Psoas muscle (tissue), 8 donors: Measurements from ENCODE around the gene AKAP7. TPM values are rescaled to one million over a fixed set of nuclear protein-coding genes. Genes with fewer than 3 reads are reported as not detected.

Source experiments
- ATAC-seq, 4 donors: fragments of 200-7000 bp; cut with Tn5 transposase; one replicate each; pipeline ENCODE4 v1.9.1; 2020; ENCODE audit warnings: moderate library complexity in 3 of 4, mild to moderate bottlenecking in 2 of 4
- DNase-seq, 2 donors: peaks; one replicate each; pipeline ENCODE4 v3.0.0-alpha.2; 2020
- H3K27ac ChIP-seq: fragments of 200-600 bp; one replicate; pipeline ENCODE4 v1.8.0; 2022
- H3K27me3 ChIP-seq, 3 donors: fragments of 200-600 bp in 1 of 3; one replicate each; pipeline versions ENCODE4 v1.6.1 to v1.8.0; 2013 to 2022; ENCODE audit warnings: low read length in 2 of 3, mild to moderate bottlenecking in 2 of 3, moderate library complexity in 1 of 3; ENCODE audit not compliant: insufficient read depth in 3 of 3
- H3K36me3 ChIP-seq, 2 donors: fragments of 200-600 bp in 1 of 2; one replicate each; pipeline versions ENCODE4 v1.6.1 to v1.8.0; 2013 to 2022; ENCODE audit warnings: low read depth in 1 of 2, mild to moderate bottlenecking in 1 of 2, moderate library complexity in 1 of 2; ENCODE audit not compliant: insufficient read depth in 1 of 2
- H3K4me1 ChIP-seq: fragments of 200-600 bp; one replicate; pipeline ENCODE4 v1.8.0; 2022
- H3K4me3 ChIP-seq: fragments of 200-600 bp; one replicate; pipeline ENCODE4 v1.8.0; 2022; ENCODE audit warnings: mild to moderate bottlenecking
- H3K9me3 ChIP-seq: fragments of 200-600 bp; one replicate; pipeline ENCODE4 v1.8.0; 2022
- WGBS, 3 donors: extraction: QIAGEN DNeasy Blood & Tissue Kit; methylation state at CpG; one replicate each; pipeline versions ENCODE4 v1.1.6 to v1.1.7; 2013; 5-methylcytosine and 5-hydroxymethylcytosine counted together
- intact Hi-C, 2 donors: fragments of 100-400 bp; cut with DNase I; formaldehyde crosslinking; loops; one replicate each; pipeline versions ENCODE4 v1.11.0 to v1.14.2; 2022
- polyA plus RNA-seq, 3 donors: library from polyadenylated mRNA; stranded (reverse); fragments of 200-250 nt; gene quantifications; one replicate each; pipeline ENCODE4 v1.2.3, GENCODE V29; 2013
- total RNA-seq, 4 donors: library from RNA; stranded (reverse); fragmentation: NEBNext Ultra II Directional in 2 of 4; extraction: Animal tissue kit (Norgen Biotek cat#: 25700) in 2 of 4; gene quantifications; one replicate each; pipeline versions ENCODE4 v1.2.1 to v1.2.4, GENCODE V29; 2021 to 2023
- TF ChIP-seq, protein P1 (sequence below): fragments of 200-600 bp; IDR thresholded peaks from one replicate; pipeline ENCODE4 v1.8.0; 2022; ENCODE audit warnings: antibody characterized with exemption
- donor health status: healthy with polysubstance abuse.
- donor health status: DM: no; HTN: no; CAD: no; lungs with moderate emphysema.
- donor health status: Bipolar disorder and iron deficiency.
- donor health status: healthy.
- donor health status: DM: yes; HTN: yes; CAD: no.
- donor health status: DM: no; HTN: no; CAD: no.
- donor health status: DM: no; HTN: no; CAD: no.
- donor health status: DM: yes; HTN: yes; CAD: no.

The AKAP7 gene
- total and polyA plus RNA-seq, 7 donors = 1.3 to 11.5 (median 9.8) TPM

DNA sequence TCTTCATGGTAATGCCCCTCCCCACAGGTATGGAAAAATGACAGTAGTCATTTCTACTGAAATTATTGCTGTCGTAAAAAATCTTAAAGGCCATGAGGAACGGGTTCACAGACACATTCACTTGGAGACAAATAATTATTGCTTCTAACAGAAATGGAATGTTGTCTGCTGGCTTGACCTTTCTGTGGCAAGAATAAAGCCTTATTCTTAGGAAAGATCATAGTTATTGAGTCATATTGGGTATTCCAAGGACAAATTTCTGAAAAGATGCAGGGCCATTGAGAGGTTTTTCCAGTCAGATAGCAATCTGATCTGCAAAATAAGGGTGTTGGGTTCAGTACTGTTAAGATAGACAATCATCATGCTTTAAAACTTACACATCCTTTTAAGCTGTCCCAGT is 29.2 kb downstream of the AKAP7 start:
- DNase-seq (no peak), ATAC-seq (no peak)
- 88 to 92% (median 89%) methylated on average over 2 of the region's 2 CpGs for WGBS, 3 donors
- intact Hi-C loops = no loop called here
- peaks cover 0 to 56% of the 10 kb centered on the region in 2 donors for H3K36me3 ChIP-seq
- no peaks in the 10 kb centered on the region for H3K9me3 ChIP-seq
- no peak overlapping the region for H3K4me3 ChIP-seq
- H3K27ac ChIP-seq = no peak overlapping the region
- TF ChIP-seq, protein P1, sequence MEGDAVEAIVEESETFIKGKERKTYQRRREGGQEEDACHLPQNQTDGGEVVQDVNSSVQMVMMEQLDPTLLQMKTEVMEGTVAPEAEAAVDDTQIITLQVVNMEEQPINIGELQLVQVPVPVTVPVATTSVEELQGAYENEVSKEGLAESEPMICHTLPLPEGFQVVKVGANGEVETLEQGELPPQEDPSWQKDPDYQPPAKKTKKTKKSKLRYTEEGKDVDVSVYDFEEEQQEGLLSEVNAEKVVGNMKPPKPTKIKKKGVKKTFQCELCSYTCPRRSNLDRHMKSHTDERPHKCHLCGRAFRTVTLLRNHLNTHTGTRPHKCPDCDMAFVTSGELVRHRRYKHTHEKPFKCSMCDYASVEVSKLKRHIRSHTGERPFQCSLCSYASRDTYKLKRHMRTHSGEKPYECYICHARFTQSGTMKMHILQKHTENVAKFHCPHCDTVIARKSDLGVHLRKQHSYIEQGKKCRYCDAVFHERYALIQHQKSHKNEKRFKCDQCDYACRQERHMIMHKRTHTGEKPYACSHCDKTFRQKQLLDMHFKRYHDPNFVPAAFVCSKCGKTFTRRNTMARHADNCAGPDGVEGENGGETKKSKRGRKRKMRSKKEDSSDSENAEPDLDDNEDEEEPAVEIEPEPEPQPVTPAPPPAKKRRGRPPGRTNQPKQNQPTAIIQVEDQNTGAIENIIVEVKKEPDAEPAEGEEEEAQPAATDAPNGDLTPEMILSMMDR = no peak
- no peaks in the 10 kb centered on the region for H3K27me3 ChIP-seq
- no peaks in the 10 kb centered on the region for H3K4me1 ChIP-seq

DNA sequence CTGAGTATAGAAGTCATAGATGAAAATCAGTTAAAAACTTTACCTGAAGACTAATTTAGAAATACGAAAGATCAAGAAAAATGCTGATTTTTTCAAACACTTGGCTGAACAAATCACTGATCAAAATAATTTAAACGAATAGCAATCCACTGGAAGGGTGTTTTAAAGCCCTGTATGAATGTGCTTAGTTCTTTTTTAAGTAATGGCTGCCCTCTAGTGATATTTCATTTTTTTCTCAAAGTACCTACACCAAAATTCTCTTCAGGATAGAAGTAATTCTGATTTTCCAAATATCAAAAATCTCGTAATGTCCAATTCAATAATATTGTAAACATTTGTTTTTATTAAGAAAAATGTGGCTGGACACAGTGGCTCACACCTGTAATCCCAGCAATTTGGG is 32.5 kb downstream of the AKAP7 start:
- WGBS, 3 donors = 66 to 71% (median 71%) methylated on average over 3 of the region's 3 CpGs
- intact Hi-C loops = no loop called here

DNA sequence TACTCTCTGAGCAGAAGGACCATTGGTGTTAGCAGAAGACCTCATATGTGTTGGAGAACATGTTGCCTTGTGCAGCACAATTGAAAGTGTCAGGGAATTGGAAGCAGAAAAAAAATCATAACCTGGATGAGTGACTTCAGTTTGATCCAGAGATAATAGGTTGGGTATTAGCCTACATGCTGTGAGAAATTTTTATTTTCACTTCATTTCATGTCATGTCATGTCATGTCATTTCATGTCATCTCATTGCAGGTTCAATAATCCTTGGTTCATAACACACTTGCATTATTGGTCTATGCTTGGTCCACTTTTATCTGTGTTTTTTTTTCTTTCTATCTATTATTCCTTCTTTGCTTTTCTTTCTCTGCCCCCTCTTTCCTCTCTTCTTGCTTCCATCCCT is 34.3 kb downstream of the AKAP7 start:
- TF ChIP-seq, protein P1 = no peak
- H3K4me3 ChIP-seq = no peak overlapping the region
- H3K4me1 ChIP-seq = no peaks in the 10 kb centered on the region
- intact Hi-C loops = no loop called here
- ATAC-seq (no peak), DNase-seq (no peak)
- H3K9me3 ChIP-seq = no peaks in the 10 kb centered on the region
- no peaks in the 10 kb centered on the region for H3K27me3 ChIP-seq
- no peak overlapping the region for H3K27ac ChIP-seq
- peaks cover 0 to 53% of the 10 kb centered on the region in 2 donors for H3K36me3 ChIP-seq

More for the DNA sequence above, 32.5 kb downstream of the AKAP7 start:
- H3K27me3 ChIP-seq = no peaks in the 10 kb centered on the region
- no peak for DNase-seq
- no peaks in the 10 kb centered on the region for H3K4me1 ChIP-seq
- no peak for ATAC-seq
- no peaks in the 10 kb centered on the region for H3K9me3 ChIP-seq
- H3K27ac ChIP-seq = no peak overlapping the region
- TF ChIP-seq, protein P1 = no peak
- no peak overlapping the region for H3K4me3 ChIP-seq
- H3K36me3 ChIP-seq = peaks cover 0 to 57% of the 10 kb centered on the region in 2 donors

DNA sequence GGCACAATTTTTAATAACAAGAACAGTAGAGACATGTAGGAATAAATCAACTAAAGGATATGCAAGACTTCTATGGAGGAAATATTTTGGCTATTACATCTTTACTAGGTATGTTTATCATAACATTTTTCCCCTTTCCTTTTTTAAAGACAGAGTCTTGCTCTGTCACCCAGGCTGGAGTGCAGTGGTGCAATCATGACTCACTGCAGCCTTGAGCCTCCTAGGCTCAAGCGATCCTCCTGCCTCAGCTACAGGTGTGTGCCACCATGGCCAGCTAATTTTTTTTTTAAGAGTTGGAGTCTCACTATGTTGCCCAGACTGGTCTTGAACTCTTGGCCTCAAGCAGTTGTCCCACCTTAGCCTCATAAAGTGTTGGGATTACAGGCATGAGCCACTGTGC is 37.0 kb downstream of the AKAP7 start:
- no peaks in the 10 kb centered on the region for H3K27me3 ChIP-seq
- ATAC-seq (no peak), DNase-seq (no peak)
- no peak overlapping the region for H3K27ac ChIP-seq
- intact Hi-C loops = no loop called here
- no peaks in the 10 kb centered on the region for H3K9me3 ChIP-seq
- 98 to 100% (median 100%) methylated on average over 1 of the region's 1 CpG for WGBS, 3 donors
- TF ChIP-seq, protein P1 = no peak
- no peaks in the 10 kb centered on the region for H3K4me1 ChIP-seq
- no peak overlapping the region for H3K4me3 ChIP-seq
- H3K36me3 ChIP-seq = peaks cover 0 to 30% of the 10 kb centered on the region in 2 donors

DNA sequence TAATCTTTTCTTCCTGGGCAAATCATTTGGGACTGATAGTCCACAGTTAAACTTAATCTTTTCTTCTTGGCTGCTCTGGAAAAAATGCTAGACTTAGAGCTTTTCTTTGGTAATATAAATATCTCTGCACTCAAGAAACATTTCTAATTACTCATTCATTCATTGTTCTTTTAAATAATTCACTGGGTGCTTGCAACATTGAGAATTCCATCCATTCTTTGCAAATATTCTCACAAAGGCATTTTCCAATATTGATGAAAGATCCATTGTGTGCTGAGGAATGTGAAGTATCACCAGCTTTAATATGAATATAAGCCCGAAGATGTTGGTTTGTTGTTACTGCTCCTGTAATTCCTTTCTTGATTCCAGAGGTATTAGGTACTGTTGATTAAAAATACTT is 38.4 kb downstream of the AKAP7 start:
- H3K9me3 ChIP-seq = no peaks in the 10 kb centered on the region
- peaks cover 0 to 24% of the 10 kb centered on the region in 2 donors for H3K36me3 ChIP-seq
- H3K4me1 ChIP-seq = no peaks in the 10 kb centered on the region
- no peak overlapping the region for H3K4me3 ChIP-seq
- 37 to 55% (median 38%) methylated on average over 1 of the region's 1 CpG for WGBS, 3 donors
- intact Hi-C loops = no loop called here
- DNase-seq = no peak
- H3K27me3 ChIP-seq = no peaks in the 10 kb centered on the region
- H3K27ac ChIP-seq = no peak overlapping the region
- TF ChIP-seq, protein P1 = no peak
- no peak for ATAC-seq
